ENCODE results near the gene SMG6.

The SMG6 gene

DNA sequence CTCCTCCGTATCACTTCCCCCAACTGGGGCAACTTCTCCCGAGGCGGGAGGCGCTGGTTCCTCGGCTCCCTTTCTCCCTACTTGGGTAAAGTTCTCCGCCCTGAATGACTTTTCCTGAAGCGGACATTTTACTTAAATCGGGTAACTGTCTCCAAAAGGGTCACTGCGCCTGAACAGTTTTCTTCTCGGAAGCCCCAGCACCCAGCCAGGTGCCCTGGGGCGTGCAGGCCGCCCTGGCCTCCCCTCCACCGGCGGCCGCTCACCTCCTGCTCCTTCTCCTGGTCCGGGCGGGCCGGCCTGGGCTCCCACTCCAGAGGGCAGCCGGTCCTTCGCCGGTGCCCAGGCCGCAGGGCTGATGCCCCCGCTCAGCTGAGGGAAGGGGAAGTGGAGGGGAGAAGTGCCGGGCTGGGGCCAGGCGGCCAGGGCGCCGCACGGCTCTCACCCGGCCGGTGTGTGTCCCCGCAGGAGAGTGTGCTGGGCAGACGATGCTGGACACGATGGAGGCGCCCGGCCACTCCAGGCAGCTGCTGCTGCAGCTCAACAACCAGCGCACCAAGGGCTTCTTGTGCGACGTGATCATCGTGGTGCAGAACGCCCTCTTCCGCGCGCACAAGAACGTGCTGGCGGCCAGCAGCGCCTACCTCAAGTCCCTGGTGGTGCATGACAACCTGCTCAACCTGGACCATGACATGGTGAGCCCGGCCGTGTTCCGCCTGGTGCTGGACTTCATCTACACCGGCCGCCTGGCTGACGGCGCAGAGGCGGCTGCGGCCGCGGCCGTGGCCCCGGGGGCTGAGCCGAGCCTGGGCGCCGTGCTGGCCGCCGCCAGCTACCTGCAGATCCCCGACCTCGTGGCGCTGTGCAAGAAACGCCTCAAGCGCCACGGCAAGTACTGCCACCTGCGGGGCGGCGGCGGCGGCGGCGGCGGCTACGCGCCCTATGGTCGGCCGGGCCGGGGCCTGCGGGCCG is 247.1 kb downstream of the SMG6 start:
- no peak for DNase-seq

DNA sequence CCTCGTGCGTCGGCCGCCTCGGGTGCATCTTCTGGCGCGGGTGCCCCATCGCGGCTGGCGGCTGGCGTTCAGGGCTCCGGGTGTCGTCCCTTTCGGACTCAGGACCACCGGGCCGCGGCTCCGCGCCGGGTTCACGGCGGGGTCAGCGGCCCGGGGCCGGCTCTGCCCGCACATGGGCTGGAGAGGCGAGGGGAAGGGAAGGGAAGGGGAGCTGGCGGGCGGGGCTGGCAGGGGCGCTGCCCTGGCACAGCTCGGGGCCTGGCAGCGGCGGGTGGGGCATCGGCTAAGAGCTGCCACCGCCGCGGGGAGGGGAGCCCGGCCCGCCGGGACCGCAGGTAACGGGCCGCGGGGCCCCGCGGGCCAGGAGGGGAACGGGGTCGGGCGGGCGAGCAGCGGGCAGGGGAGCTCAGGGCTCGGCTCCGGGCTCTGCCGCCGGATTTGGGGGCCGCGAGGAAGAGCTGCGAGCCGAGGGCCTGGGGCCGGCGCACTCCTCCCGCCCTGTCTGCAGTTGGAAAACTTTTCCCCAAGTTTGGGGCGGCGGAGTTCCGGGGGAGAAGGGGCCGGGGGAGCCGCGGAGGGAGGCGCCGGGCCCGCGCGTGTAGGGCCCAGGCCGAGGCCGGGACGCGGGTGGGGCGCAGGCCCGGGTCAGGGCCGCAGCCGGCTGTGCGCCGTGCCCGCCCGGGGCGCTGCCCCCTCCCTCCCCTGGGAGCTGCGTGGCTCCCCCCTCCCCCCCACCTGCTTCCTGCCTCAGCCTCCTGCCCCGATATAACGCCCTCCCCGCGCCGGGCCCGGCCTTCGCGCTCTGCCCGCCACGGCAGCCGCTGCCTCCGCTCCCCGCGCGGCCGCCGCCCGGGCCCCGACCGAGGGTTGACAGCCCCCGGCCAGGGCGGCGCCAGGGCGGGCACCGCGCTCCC is 248.0 kb downstream of the SMG6 start:
- no peak for DNase-seq

DNA sequence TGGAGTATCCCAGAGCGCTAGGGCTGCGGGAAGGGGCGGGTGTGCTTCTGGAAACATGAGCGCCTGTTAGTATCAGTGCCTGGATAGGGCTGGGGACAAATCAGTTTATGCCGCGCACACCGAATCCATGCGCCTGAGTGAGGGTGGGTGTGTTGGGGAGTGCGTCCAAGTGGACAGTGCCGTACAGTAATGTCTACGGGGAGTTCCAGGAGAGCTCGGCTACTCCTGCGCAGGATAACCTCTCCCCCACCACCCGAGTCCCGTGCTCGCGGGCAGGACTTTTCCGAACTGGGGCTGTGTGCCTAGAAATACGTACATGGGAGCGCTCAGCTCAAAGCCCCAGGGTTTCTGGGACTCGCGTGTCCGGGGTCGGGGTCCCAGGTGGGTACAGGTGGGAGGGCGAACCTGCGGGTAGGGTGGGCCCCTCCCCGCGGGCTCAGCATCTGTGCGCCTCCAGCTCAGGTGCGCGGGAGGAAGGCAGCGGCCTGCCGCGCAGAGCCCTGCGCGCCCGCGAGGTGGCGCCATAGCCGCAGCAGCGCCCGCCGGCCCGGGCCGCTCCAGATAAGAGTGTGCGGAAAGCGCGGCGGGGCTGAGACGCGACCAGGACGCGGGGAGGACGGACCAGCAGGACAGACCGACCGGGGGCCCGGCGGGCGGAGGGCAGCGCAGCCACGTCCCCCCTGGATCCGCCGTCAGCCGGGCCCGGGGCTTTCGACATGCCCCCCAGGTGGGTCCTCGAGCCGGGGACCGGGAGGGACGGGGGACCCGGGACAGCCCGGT is 248.9 kb downstream of the SMG6 start, which contains the start of gene HIC1:
TSS of gene HIC1 (plus strand) at position 592 of the 780 bp plus-strand sequence. CDS start 1,588 bp downstream, outside the sequence.
- no peak for DNase-seq

DNA sequence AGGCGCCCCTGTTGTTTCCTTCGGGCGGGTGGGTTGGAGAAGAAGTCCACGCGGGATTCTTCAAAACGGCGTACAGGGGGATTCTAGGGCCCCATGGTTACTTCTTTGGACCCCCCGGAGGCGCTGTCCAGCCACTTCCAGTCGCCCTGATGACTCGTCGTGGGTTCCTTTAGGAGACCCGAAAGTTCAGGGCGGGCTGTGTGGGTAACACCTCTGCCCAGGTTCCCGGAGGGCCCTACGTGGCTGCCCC is 249.4 kb downstream of the SMG6 start:
- DNase-seq, result no peak

- no peak for DNase-seq
These were observed 250.0 kb downstream of the SMG6 start for GRCh38 chr17:2053380-2054261.

- DNase-seq, result no peak
These were observed 251.5 kb downstream of the SMG6 start for GRCh38 chr17:2051933-2052559.

- no peak for DNase-seq
These were observed 252.3 kb downstream of the SMG6 start for GRCh38 chr17:2051061-2051932.

DNA sequence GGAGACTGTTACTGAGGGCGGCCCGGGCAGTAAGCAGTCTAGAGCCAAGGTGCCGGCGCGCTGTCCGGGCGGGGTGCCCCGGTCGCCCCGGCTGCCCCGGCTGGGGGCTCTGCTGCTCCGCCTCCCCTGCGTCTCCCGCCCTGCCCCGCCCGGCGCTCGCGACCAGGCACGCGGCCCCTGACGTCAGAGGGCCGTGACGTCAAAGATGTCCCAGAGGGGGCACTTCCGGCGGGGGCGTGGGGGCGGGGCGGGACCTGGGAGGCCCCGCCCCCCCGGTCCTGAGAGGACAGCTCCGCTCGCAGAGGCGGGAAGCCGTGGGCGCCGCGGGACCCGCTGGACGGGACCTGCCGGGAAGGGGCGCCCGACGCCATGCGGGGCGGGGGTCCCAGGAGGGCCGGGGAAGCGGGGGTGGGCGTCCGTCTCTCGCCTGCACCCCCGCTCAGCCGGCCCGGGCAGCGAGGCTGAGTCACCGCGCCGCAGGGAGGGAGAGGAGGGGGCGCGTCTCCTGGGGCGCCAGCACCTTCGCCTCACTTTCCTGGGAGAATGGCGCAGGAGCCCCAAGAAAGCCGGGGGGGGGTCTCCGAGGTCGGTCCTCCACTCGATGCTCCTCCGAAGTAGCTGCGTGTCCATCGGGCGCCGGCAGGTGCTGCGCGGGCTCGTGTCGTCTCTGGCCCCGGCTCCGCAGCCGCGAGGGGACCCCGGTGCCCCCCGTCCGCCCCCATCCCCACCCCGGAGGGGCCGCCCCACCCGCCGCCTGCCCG is 253.1 kb downstream of the SMG6 start:
- DNase-seq, result no peak

GRCh38 chr17:2049333-2050299 is 254.0 kb downstream of the SMG6 start:
- no peak for DNase-seq

DNA sequence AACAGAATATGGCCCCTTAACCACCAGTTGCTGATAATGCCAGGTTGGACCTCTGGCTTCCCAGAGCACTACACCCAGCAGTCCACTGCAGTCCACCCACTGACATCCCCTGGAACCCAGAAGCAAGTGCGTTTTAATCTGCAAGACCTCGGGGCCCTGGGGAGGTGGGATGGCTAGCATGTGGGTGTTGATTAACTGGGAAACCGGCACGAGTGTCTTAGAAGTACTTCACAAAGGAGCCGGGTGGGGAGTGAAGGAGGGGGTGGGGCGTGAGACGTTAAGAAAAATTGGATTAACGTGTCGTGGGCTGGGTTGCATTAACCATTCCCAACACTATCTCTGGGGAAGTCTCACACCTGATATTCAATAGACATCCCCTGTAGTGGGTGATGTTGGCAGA is 254.8 kb downstream of the SMG6 start:
- no peak for DNase-seq

GRCh38 chr17:2047590-2047989 is 256.0 kb downstream of the SMG6 start:
- DNase-seq, result no peak

GRCh38 chr17:2044263-2044894 is 259.2 kb downstream of the SMG6 start:
- no peak for DNase-seq

- DNase-seq, result no peak
These were observed 259.8 kb downstream of the SMG6 start for GRCh38 chr17:2043785-2044184.

GRCh38 chr17:2042933-2043332 is 260.7 kb downstream of the SMG6 start:
- DNase-seq, result no peak

DNA sequence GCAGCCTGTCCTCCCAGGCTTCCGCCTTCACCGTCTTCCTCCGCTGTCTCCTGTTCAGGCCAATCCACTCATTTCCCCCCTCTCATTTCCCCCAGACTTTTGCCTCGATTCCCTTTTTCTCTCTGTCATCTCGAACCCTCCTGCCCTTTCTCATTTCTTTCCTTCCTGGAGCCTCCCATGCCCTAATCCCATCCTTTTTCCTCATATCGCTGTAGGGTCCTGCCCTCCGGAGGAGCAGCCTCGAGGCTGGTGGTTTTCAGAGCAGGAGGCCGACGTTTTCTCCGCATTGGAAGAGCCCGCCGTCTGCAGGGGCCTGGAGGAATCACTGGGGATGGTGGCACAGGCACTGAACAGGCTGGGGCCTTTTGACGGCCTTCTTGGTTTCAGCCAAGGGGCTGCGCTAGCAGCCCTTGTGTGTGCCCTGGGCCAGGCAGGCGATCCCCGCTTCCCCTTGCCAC is 261.2 kb downstream of the SMG6 start:
- no peak for DNase-seq

DNA sequence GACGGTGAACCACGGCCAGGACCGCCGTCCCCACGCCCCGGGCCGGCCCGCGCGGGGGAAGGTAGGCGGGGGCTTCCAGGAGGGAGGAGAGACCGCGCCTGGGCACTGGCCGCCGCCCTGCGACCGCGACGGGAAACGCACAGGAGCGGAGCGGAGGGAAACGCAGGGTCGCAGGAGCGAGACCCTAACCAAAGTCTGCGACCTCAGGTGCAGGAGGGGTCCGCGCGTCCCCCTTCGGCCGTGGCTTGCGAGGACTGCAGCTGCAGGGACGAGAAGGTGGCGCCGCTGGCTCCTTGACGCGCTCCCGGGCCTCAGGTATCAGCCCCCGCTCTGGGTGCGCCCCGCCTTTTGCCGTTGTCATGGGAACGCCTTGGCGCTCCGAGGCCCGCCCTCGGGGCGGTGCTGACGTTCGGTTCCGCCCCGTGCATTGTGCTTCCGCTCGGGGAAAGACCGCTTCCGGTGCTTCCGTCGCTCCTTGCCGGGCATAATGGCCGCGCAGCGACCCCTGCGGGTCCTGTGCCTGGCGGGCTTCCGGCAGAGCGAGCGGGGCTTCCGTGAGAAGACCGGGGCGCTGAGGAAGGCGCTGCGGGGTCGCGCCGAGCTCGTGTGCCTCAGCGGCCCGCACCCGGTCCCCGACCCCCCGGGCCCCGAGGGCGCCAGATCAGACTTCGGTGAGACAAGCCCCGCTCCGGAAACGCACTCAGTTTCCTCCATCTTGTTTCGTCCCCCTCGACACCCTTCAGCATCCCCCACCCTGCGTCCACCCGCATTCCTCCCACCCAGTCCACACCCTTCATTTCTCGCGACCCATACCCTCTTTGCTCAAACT is 261.8 kb downstream of the SMG6 start, which contains the start of gene OVCA2:
TSS of gene OVCA2 (plus strand) at position 462 of the 829 bp plus-strand sequence. CDS start at position 488, 26 bp downstream.
- DNase-seq, result peak; percentile 43

Measured in SIG-M5 (cell line).